ENCODE results near the gene ATP5F1B.
A peak's percentile ranks its signal among the peaks of the same experiment; 100 is the strongest.

Gene ATP5F1B

DNA sequence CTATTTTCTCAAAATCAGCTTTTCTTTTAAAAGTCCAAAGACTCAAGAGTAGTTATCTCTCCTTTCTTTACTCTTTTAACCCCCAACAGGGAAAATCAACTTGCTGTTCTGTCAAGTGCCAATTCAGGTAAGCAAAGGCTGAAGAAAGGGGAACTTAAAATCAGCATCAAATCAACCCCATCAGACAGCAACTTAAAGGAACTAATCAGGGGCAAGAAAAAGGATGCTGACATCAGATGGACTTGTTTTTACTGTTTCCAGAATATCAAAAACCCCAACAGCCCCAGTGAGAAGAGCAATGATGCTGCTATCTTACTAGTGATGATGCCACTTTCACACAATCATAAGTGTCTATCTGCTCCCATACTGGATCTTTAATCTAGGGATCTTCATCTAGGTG lies 19.1 kb downstream of the ATP5F1B start:
- DNase-seq (ENCODE audit: low read depth in 2 of 3, low spot score in 2 of 3), result no peak

DNA sequence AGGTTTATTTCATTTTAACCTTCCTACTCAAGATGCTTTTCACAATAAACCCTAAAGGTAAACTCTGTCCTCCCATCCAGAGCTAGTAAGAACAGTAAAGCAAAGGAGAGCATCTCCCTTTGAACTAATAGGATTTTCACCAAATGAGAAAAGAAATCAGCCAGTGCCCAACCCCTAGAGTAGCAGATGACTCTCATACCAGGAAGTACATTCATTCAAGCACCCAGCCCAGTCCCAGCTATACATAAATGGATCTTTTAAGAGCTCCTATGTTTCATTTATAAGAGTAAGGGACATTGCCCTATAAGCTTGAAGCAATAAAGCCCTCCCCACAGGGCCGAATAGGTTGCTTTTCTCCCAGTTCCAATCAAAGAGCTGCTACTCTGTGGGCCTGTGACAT lies 23.2 kb downstream of the ATP5F1B start:
- DNase-seq (ENCODE audit: low read depth in 2 of 3, low spot score in 2 of 3), result no peak

DNA sequence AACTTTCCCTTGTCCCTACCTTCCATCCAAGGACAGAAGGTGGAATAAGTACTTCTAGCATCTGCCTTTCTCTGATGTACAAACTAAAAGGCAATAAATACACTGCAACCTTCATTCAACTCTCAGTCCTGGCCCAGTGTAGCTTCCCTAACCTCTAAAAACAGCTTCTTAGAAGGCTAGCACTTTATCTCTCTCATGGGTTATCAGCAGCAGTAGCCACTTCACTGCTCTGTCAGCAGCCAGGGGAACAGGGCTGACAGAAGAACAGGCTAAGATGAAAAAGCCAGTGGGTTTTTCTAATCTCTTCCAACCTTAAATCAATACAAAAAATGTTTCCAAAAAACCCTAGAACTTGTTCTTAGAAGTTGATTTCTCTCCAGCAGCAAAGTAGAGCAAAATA lies 28.9 kb downstream of the ATP5F1B start:
- no peak for DNase-seq (ENCODE audit: low read depth in 2 of 3, low spot score in 2 of 3)

DNA sequence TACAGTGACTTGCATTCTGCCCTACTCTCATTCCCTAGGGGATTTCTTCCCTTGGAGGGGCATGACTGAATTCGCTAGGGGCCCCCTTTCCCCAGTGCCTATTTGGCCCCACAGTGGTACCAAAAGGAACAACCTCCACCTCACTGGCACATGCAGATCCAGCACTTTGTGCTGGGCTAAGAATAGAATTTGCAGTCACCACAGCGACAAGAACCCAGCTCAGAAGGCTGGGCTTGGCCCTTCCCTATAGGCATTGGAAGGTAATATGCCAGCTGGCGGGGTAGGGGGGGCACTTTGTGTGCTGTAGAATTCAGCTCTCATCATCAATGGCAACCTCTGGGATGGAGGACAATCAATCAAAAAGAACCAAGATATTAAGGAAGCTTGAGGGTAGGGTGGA lies 29.5 kb downstream of the ATP5F1B start:
- DNase-seq (ENCODE audit: low read depth in 2 of 3, low spot score in 2 of 3), result no peak

DNA sequence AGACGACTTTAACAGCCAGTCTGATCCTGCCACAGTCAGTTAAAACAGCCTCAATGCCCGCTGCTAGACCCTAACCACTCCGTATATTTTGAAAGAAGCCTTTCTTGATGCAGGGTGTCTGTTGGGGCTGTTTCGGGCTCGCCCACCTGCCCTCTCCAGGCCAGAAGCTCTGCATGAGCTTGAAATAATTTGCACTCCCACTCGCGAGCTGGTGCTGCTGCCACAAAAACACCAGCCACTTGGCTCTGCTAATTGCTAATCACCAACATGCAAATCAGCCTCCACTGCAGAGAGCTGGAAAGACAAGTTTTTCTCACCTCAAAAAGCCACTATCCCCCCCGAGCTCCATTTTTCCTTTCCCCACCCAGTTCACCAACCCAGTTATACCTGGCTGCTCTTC lies 31.2 kb downstream of the ATP5F1B start:
- DNase-seq (ENCODE audit: low read depth in 2 of 3, low spot score in 2 of 3), result no peak

DNA sequence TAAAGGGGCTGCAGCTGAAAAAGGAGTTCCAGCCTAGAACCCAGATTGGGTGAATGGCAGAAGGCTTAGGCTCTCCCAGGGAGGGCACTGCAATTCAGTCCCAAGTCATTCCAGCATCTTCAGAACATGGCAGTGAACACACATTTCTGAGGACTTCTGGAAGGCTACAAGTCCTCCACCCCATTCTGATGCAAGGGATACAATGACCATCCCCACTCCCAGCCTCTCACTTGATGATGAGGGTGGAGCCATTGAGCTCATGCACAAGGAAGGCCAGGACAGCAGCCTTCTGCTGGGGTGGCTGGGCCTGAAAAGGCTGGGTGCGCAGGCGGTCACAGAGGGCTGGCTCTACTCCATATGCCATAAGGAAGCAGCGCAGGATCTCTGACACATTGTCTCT lies 41.4 kb downstream of the ATP5F1B start:
- no peak for DNase-seq (ENCODE audit: low read depth in 2 of 3, low spot score in 2 of 3)

DNA sequence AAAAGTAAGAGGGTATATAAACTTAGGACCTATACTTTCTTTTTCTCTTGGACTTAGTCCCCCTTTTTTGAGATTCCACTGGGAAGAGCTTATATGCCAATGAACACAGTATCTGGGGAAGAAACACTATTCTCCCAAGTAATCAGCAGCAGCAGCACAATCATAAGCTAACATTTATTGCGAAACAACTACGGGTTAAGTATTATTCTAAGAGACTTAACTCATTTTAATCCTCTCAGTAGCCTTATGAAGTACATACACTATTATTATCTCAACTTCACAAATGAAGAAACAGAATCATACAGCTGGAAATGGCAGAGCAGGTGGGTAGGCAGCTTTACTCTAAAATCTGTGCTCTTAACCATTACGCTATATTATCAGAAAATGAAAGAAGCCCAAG lies 43.5 kb downstream of the ATP5F1B start:
- DNase-seq (ENCODE audit: low read depth in 2 of 3, low spot score in 2 of 3), result no peak

DNA sequence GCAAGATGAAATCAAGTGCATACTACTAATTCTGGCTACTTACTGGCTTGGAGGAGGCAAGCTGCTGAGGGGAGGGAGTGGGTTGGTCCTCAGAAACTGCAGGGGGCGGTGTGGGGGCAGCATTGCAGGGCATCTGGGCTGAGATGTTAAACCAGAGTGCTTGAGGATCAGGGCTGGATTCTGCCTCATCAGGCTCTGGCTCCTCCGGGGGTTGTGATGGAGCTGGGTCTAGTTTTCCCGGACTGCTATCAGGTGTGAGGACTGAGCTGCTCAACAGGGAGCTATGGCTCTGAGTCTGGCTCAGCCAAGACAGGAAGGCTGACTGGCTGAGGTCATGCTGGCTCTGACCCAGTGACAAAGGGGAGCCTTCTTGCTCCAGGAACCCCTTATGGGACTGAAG lies 44.3 kb downstream of the ATP5F1B start:
- DNase-seq (ENCODE audit: low read depth in 2 of 3, low spot score in 2 of 3), result no peak

DNA sequence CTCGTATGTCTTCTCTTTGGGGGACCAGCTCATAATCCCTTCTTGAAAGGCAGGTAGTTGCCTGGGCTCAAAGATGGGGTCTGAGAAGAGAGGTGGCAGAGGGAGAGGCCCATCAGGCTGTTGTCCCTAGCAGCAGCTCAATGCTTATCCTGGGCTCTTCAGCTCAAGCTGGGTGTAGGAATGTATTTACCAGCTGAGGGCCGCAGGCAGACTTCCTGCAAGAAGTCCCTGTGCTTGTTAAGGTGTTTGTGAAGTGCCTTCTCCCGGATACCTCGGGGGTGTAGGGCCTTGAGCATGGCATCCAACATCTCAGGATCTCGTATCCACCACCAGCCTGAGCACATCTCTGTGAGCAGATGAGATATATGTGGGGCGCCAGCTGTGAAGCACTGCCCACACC lies 45.0 kb downstream of the ATP5F1B start:
- no peak for DNase-seq (ENCODE audit: low read depth in 2 of 3, low spot score in 2 of 3)

DNA sequence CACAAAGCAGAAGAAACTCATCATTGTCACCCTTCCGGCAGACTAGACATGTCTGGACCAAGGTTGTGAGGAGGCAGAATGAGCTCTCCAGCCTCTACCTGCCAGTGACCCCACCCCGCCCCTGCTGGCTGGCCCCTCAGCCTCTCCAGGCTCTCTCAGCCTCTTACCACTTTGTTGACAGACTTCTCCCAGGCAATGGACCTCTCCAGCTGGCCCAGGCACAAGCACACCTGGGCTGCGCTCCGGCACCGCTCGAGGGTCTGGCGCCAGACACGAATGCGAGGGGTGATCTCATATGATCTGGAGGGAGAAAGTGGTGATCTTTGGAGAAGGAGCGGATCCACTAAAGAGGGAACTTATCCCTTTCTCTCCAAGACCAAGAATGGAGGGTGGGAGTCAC lies 46.0 kb downstream of the ATP5F1B start:
- no peak for DNase-seq (ENCODE audit: low read depth in 2 of 3, low spot score in 2 of 3)

DNA sequence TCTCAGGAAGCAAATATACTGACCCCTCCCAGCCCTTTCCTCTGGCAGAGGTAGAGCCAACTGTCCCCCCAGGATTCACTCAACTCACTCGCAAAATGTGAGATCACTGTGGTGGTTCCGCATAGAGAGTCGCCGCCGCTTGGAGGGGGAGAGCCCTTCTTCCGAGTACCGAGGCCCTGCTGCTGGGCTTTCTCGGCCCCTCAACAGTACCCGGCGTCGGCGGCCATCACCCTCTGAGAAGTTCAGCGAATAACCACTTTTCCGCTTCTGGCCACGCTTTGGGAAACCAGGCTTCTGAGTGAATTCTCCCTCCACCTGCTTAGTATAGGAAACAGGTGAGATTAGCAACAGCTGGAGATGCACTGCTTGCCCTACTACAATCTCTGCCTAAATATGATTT lies 46.7 kb downstream of the ATP5F1B start:
- no peak for DNase-seq (ENCODE audit: low read depth in 2 of 3, low spot score in 2 of 3)

DNA sequence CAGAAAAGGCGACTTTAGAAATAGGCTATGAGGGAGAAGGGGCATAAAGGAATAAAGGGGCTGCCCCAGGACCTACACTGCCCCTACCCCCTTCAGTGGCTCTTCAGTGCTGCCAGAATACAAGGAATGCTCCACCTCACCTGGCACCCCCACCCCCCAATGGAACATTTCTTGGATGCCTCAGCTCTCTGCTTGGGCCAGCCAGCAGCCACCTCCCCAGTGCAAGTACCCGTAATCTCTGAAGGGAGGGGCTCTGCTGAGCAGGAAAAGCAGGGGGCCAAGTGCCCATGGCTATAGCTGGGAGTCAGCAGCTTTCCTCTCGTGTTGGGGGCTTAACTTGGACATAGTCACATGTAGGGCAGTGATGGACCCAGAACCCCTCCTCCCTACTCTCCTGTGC lies 49.0 kb downstream of the ATP5F1B start:
- no peak for DNase-seq (ENCODE audit: low read depth in 2 of 3, low spot score in 2 of 3)

DNA sequence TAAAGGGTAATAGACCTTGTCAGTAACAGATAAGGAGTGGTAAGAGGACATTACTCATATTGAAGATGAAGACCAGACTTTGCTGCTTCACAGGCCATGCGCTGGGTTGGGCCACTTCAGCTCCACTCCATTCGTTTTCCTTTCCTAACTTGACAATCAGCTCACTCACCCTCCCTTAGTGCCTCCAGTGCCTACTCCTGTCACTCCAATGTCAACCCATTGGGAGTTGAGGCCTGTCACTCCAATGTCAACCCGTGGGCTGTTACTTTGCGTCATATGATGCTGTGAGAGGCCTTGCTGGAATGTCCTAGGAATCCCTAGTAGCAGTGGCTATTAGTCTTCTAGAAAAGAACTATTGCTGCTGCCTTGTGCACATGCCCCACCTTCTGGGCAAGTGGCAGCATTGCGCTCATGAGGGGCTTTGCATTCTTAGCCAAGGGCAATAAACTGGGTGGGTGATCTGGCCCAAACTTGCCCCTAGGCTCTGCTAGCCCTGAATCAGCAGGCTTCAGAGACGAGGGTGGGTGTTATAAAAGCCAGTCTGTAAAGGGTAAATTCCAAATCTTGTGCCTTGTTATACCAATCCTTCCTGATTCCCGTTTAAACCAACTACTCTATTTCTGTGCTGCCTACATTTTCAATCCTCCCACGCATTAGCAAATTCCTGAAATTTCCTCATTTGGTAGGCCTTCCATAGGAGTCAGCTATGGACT lies 51.7 kb downstream of the ATP5F1B start:
- peak; percentile 18 to 44 (median 34) for DNase-seq (ENCODE audit: low read depth in 2 of 3, low spot score in 2 of 3)

DNA sequence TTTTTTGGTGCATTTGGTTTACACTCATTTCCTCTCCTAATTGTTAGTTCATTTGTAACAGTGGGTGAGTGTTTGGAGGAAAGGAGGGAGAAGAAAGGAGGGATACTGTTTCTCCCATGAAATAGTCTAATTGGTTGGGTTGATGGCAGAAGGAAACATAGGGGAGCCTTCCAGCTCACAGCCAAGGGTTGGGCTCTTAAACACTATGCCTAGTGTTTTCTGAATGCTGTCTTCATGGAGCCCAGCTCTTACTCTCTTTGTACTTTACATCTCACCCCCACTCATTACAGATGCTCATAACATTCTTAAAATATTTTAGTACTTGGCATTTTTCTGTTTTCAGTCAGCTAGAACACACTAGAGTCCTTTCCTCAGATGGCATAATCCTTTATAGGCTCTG lies 53.8 kb downstream of the ATP5F1B start:
- DNase-seq (ENCODE audit: low read depth in 2 of 3, low spot score in 2 of 3), result no peak

DNA sequence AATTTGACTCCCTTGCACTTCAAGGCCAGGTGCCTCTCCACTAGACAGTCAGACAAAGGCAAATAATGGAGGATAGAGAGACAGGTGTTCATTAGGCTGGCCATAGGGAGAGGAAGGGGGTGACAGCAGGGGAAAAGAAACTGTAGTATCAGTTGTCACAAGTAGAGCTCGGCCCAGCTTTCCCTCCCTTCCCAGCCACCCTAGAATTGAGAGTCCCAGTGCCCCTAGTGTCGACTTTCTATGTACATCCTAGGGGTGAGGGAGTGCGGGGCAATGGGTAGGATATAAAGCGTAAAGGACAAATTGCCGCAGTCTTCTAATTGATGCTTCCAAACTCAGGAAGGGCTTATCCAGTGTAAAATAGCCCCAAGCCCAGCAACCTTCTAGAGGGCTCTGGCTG lies 54.7 kb downstream of the ATP5F1B start:
- DNase-seq (ENCODE audit: low read depth in 2 of 3, low spot score in 2 of 3), result no peak

DNA sequence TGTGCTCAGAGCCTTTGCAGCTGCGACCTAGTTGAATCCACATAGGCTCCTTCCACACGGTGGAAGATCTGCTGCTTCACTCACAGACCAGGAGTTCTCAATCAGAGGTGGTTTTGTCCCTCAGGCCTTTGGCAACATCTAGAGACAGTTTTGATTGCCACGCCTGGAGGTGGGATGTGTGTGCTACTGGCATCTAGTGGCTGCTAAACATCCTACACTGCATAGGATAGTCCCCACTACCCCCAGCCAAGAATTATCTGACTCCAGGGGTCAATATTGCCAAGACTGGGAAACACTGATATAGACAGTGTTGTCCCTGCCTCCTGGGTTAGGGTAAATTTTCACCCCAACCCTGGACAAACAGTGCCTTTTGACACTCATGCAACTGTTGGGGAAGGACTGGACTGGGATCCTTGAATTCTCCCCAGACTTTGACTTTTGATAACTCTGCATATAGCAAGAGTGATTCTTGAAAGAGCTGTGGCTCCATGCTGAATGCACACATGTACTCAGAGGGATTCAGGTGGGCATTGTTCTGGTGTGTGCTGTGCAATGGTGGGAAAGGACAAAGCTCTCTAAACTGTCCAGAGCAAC lies 55.5 kb downstream of the ATP5F1B start:
- DNase-seq (ENCODE audit: low read depth in 2 of 3, low spot score in 2 of 3), result no peak

DNA sequence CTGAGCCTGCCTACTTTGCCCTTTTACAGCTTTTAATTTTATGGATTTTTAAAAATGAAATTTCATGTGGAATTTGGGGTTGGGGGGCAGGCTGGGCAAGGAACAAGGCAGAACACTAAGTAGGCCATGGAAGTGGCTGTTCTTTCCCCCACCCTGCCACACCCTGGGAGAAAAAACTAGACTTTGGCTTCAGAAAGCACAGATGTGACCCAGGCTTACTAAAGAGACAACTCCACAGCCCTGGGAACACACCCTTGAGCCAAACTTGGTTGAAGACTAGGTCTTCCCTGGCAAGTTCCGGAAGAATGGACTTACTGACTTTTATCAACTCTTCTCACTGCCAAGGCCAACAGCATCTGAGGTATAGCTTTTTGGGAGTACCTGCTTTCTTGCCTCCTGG lies 56.0 kb downstream of the ATP5F1B start:
- no peak for DNase-seq (ENCODE audit: low read depth in 2 of 3, low spot score in 2 of 3)

All from activated CD8-positive, alpha-beta memory T cell treated with anti-CD3 and anti-CD28 coated beads for 48 hours (primary cell).